GM19397 (cell line): ENCODE results near the gene RANBP6.

Experiments
- ATAC-seq: cut with Tn5 transposase; IDR thresholded peaks from one replicate; pipeline ENCODE4 v1.9.1; 2021; ENCODE audit warnings: mild to moderate bottlenecking, moderate library complexity; ENCODE audit not compliant: unreplicated experiment

Gene RANBP6

GRCh38 chr9:6007770-6008168 is 7.7 kb downstream of the RANBP6 start:
- peak; percentile 56 for ATAC-seq

DNA sequence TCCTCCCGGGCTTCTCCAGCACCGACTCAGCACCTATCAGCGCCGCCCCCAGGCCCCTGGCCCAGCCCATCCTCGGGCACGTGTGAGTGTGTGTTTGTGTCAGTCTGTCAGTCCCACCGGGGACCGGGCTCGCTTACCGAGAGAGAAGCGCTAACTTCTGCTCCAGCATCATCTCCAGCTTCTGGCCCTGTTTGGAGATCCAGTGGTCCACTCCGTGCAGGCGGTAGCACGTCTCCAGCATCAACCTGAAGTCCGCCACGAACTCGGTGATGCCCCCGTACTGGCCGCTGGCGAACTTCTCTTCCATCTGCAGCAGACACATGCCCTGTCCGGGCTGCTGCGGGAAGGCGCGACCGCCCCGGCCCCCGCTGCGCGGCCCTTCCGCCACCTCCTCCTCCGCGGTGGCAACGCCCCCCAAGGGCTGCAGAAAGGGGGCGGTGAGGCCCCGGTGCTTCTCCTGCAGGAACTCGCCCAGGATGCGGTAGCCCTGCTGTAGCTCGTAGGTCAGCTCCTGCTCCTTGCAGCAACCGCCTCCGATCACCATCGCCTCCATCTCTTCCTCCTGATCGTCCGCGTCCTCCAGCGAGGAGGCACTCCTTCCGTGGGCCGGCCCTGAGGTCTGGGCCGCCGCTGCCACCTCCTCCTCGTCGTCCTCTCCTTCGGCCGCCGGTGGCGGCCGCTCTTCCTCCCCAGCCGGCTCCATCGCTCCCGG is 8.2 kb downstream of the RANBP6 start:
- ATAC-seq: peak; percentile 67

DNA sequence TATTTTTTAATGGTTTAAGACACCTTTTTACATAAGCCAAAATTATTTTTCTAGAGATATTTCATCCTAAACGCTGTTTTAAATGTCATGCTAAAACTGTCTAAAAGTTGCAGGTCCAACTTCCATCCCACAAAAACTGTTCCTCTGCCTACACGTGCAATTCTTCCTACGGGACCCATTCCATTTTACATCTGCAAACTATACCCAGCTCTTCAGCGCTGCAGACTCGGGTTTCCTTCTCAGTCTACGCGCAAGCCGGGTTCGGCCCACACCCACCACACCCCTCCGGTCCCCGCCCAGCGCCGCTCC is 8.7 kb downstream of the RANBP6 start:
- ATAC-seq: no peak

DNA sequence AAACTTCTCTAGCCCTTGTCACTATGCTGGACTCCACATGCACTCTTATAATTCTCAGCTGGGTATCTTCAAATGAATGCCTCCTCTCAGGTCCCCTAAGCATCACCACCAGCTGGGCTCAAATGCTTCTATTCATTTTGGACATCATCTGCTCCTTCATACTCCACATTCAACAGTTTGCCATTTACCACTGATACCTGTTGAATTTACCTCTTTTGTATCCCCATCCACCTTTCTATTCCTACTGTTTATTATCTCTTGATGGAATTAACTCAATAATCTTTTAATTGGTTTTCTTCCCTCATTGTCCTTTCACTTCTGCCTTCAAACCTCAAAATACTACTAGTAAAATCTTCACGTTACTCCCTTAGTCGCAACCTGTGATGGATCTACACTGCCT is 14.5 kb downstream of the RANBP6 start:
- no peak for ATAC-seq

DNA sequence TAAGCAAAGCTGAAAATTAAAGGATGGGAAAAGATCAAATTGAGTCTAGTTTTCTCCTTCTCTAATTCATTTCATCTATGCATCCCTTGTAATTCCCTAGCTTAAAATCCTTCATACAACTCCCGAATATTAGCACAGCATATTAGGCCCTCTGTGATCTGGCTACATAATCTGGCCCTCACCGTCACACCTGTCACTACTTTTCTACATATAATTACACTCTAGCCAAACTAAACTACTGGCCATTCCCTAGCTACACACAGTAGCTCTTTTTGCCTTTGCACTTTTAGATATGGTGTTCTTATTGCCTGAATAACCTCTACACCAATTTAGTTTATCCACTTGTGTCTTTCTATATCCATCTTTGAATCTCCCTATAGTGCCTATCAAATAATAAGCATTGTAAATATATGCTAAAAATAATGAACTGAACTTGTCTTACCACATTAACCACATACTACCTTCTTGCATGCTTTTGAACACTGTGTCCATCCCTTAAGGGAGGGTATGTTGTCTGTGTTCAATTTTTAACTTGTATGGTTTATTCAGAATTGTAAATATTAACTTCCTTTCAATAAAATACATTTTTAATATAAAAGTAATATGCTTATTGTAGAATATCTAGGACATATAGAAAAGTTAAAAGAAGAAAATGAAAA is 15.9 kb downstream of the RANBP6 start:
- ATAC-seq: no peak

- no peak for ATAC-seq
Observed at GRCh38 chr9:5994493-5994892, 20.9 kb downstream of the RANBP6 start.

DNA sequence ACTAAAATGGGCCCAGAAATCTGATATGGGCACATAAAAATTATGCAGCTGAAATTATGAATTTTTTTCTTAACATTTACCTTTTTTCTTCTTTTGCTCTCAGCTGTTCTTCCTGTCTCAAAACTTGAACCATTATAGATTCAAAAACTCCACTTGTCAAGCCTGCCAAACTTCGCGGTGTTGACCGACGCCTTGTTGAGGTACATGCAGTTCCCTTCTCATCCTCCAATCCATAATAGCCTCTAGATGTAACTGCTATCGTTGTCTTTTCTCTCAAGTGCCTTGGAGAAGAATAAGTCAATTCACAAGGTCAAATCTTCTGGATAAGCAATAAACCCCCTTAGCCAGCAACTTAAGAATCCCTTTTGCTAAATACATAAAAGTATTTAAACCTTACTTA is 27.2 kb downstream of the RANBP6 start:
- no peak for ATAC-seq

DNA sequence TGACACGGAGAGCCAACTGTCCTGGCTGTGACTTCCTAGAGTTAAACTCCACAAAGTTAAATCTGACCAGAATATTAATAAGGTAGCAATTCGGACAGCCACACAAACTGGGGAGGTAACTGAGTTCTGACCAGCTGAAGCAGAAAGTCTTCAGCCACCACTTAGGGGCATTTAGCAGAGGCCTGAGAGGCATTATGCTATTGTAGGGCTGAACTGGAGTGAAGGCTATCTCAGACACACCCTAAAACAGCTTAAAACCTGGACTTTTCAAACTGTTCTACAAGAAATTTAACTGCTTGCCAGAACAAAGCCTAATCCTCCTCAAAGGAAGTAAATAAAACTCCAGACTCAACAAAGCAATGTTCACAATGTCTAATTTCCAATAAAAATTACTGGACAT is 32.4 kb downstream of the RANBP6 start:
- no peak for ATAC-seq

DNA sequence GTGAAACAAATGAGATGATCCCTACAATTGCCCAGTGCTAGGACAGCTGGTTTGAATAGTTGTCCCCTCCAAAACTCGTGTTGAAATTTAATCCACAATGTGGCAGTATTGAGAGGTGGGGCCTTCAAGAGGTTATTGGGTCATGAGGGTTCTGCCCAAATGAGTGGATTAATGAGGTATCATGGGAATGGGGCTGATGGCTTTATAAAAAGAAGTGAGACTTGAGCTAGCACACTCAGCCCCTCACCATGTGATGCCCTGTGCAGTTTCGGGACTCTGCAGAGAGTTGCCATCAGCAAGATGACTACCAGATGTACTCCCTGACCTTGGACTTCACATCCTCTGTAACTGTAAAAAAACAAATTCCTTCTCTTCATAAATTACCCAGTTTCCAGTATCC is 33.1 kb downstream of the RANBP6 start:
- ATAC-seq: no peak

- ATAC-seq: no peak
Observed at GRCh38 chr9:5978523-5978922, 36.9 kb downstream of the RANBP6 start.

DNA sequence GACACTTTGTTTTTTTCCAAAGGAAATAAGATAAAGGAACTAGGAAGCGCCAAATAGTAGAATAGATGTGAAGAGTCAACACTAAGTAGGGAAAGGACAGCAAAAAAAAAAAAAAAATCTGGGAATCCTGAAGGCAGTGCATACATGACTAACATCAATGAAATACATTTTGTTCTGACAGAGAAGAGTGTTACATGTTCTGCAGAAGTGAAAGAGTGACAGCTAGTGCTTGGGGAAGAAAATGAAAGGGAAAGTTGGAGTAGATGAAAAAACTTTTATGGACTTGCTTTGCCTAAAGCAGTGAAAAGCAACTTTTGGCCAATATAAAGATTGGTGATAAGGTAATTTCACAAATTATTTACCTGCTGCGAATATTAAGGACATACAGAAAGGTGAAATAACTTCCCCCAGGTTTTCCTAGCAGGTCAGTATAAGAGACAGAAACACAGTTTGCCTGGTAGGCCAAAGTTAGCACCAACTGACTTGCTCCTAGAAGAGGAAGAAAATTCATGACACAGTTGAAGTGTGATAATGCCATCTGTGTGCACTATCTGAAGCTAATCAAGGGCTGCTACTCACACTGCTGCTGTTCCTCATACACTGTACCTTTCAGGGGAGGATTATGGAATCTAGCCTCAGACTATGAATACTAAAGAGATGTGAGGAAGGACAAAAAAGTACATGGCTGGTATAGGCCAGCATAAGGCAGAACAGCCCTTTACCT is 38.6 kb downstream of the RANBP6 start:
- ATAC-seq: no peak

DNA sequence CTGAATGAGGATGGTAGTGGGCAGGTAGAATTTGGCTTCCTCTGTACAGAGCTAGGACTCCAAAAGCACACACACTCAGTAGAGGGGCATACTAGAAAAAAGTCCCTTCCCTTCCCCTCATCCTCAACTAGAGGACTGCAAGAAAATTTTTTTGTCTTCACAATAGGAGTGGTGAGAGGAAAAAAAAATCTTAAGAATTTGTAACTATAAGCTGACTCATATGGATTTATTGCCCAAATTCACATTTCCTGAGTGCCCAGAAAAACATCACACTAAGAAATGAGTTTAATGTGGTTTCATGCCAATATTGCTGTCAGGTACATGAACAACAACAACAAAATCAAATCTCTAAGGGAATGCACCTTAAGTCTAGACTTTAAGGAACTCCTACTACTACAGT is 43.7 kb downstream of the RANBP6 start:
- no peak for ATAC-seq
